Caco-2 (cell line): Measurements from ENCODE around the gene TESK2. TPM values are rescaled to one million over a fixed set of nuclear protein-coding genes. Genes with fewer than 3 reads are reported as not detected.

Source experiments
- BruUV-seq: library from RNA; stranded (reverse); fragments of 400-500 nt; replicated peaks from 2 replicates; lab custom pipeline; 2021; lab: Mats Ljungman, UMichigan
- CTCF ChIA-PET: fragments of 300-600 bp; sonication (Branson Sonifier 250); formaldehyde crosslinking; loops from one replicate; lab custom pipeline; 2022; ENCODE audit warnings: antibody characterized with exemption; lab: Charles Lee
- POLR2A ChIA-PET: fragments of 300-600 bp; sonication (Branson Sonifier 250); formaldehyde crosslinking; loops from one replicate; lab custom pipeline; 2022; ENCODE audit warnings: antibody characterized with exemption; lab: Charles Lee
- DNase-seq, 2 experiments: peaks; one replicate each; pipeline versions ENCODE4 v3.0.0 to v3.0.0-alpha.2; 2020 to 2022
- H3K27me3 ChIP-seq: replicated peaks from 2 replicates; pipeline ENCODE4 v1.6.0; 2011; ENCODE audit warnings: low read length; ENCODE audit not compliant: control insufficient read depth, insufficient read depth
- H3K36me3 ChIP-seq: 2 replicates; pipeline ENCODE4 v1.5.1; 2011; ENCODE audit warnings: low read length; ENCODE audit not compliant: control insufficient read depth, insufficient read depth
- H3K4me1 ChIP-seq: fragments of 250-450 bp; sonication (Bioruptor Pico); 2 replicates; pipeline ENCODE4 v1.5.1; 2020; ENCODE audit warnings: mild to moderate bottlenecking
- H3K4me3 ChIP-seq: 2 replicates; pipeline ENCODE4 v1.5.1; 2011; ENCODE audit warnings: low read depth, mild to moderate bottlenecking, control low read depth, low read length
- H3K9me3 ChIP-seq: fragments of 250-450 bp; sonication (Bioruptor Pico); 2 replicates; pipeline ENCODE4 v1.5.1; 2020; ENCODE audit warnings: mild to moderate bottlenecking, moderate library complexity
- H3K27ac Mint-ChIP-seq: one replicate; pipeline ENCODE4 v1.8.0; 2022; ENCODE audit warnings: mixed read lengths; ENCODE audit not compliant: unreplicated experiment
- H3K27me3 Mint-ChIP-seq: one replicate; pipeline ENCODE4 v1.8.0; 2022; ENCODE audit warnings: mixed read lengths; ENCODE audit not compliant: insufficient read depth, unreplicated experiment
- H3K36me3 Mint-ChIP-seq: one replicate; pipeline ENCODE4 v1.8.0; 2022; ENCODE audit warnings: mild to moderate bottlenecking, mixed read lengths; ENCODE audit not compliant: insufficient read depth, unreplicated experiment
- H3K4me1 Mint-ChIP-seq: one replicate; pipeline ENCODE4 v1.8.0; 2022; ENCODE audit warnings: low read depth, mixed read lengths; ENCODE audit not compliant: unreplicated experiment
- H3K4me3 Mint-ChIP-seq: one replicate; pipeline ENCODE4 v1.8.0; 2022; ENCODE audit warnings: mild to moderate bottlenecking, moderate library complexity, mixed read lengths; ENCODE audit not compliant: unreplicated experiment
- H3K9me3 Mint-ChIP-seq: one replicate; pipeline ENCODE4 v1.8.0; 2022; ENCODE audit warnings: mixed read lengths; ENCODE audit not compliant: unreplicated experiment
- CTCF ChIP-seq, 2 experiments: fragments of 200-600 bp in 1 of 2; IDR thresholded peaks; 1 replicate in 1 of 2; 2 replicates in 1 of 2; pipeline versions ENCODE4 v1.5.1 to v1.8.0; 2011 to 2022; ENCODE audit warnings: antibody characterized with exemption in 1 of 2, control low read depth in 1 of 2, inconsistent platforms in 1 of 2, low read depth in 1 of 2, low read length in 1 of 2, mild to moderate bottlenecking in 1 of 2, moderate library complexity in 1 of 2; ENCODE audit not compliant: insufficient read depth in 1 of 2, severe bottlenecking in 1 of 2, unreplicated experiment in 1 of 2
- intact Hi-C: fragments of 100-400 bp; cut with micrococcal nuclease; formaldehyde crosslinking; loops from one replicate; pipeline ENCODE4 v1.10.0; 2022; ENCODE audit not compliant: unreplicated experiment
- total RNA-seq: library from RNA; stranded (reverse); gene quantifications from 2 replicates; pipeline ENCODE4 v1.2.3, GENCODE V29; 2022

TESK2 gene
- total RNA-seq, 1 experiment from 2014 or later: 14.7 TPM

DNA sequence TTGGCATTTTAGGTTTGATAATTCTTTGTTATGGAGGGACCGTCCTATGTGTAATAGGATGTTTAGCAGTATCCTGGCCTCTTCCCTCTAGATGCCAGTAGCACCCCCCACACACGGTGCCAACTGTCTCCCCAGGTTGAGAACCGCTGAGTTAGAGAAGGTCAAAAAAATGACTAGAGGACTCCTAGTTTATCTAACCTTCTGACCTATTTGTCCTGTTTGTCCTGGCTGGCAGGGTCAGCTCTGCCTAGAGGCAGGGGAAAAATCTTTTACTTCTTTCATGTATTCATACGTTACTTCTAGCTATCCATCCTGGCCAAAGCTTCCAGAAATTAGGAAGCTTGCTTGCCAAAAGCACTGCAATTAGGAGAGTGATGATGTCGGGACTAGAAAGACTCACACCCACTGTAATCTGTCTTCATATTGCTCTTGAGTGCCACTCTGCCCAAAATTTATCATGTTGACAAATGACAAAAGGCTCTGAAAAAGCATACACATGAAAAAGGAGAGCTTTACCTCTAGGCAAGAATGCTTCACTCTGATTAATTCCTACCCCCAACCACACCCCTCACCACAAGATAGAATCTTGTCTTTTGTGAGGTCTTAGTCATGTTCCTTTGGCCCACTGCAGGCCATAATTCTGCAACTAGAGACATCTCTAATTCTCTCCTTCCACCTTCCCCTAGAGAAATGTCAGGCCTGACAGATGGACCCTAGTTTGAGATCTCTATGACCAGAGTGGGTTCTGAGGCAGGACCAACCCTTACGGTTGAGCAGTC is 45.2 kb upstream of the TESK2 start:
- ChIA-PET POLR2A (interaction anchor here (1.4 kb wide), 1 partner anchor 15 kb away, joined by 3 read pairs; the partner anchor contains the start of gene PRDX1), CTCF (no interaction called here)
- H3K4me3 ChIP-seq: no peak overlapping the region
- no peaks in the 10 kb centered on the region for H3K9me3 Mint-ChIP-seq
- no peak for TF ChIP-seq CTCF (IDR thresholded peaks at IDR 0.05; ENCODE audit: insufficient read depth in 1 of 2, low read depth in 1 of 2, low read length in 1 of 2, severe bottlenecking in 1 of 2, unreplicated experiment in 1 of 2)
- H3K27ac Mint-ChIP-seq: no peak overlapping the region
- H3K27me3 Mint-ChIP-seq: no peaks in the 10 kb centered on the region
- no peaks in the 10 kb centered on the region for H3K9me3 ChIP-seq
- no peaks in the 10 kb centered on the region for H3K27me3 ChIP-seq
- no peaks in the 10 kb centered on the region for H3K36me3 Mint-ChIP-seq
- no TSS peak for BruUV-seq
- intact Hi-C loops: no loop called here
- no peak for DNase-seq
- H3K4me1 Mint-ChIP-seq: no peaks in the 10 kb centered on the region
- no peak overlapping the region for H3K4me3 Mint-ChIP-seq
- no peaks in the 10 kb centered on the region for H3K4me1 ChIP-seq
- no peaks in the 10 kb centered on the region for H3K36me3 ChIP-seq

GRCh38 chr1:45531873-45532272 is 40.9 kb upstream of the TESK2 start:
- Histone ChIP-seq H3K4me3 (no peak overlapping the region), H3K36me3 (no peaks in the 10 kb centered on the region), H3K4me1 (no peaks in the 10 kb centered on the region), H3K27me3 (no peaks in the 10 kb centered on the region), H3K9me3 (no peaks in the 10 kb centered on the region)
- TF ChIP-seq CTCF (IDR thresholded peaks at IDR 0.05; ENCODE audit: insufficient read depth in 1 of 2, low read depth in 1 of 2, low read length in 1 of 2, severe bottlenecking in 1 of 2, unreplicated experiment in 1 of 2): no peak
- intact Hi-C loops: no loop called here
- peaks cover 1% of the 10 kb centered on the region for H3K4me1 Mint-ChIP-seq
- H3K9me3 Mint-ChIP-seq: no peaks in the 10 kb centered on the region
- H3K36me3 Mint-ChIP-seq: no peaks in the 10 kb centered on the region
- ChIA-PET POLR2A (no interaction called here), CTCF (no interaction called here)
- H3K27me3 Mint-ChIP-seq: no peaks in the 10 kb centered on the region
- BruUV-seq: no TSS peak
- DNase-seq: no peak
- no peak overlapping the region for H3K27ac Mint-ChIP-seq
- H3K4me3 Mint-ChIP-seq: no peak overlapping the region

DNA sequence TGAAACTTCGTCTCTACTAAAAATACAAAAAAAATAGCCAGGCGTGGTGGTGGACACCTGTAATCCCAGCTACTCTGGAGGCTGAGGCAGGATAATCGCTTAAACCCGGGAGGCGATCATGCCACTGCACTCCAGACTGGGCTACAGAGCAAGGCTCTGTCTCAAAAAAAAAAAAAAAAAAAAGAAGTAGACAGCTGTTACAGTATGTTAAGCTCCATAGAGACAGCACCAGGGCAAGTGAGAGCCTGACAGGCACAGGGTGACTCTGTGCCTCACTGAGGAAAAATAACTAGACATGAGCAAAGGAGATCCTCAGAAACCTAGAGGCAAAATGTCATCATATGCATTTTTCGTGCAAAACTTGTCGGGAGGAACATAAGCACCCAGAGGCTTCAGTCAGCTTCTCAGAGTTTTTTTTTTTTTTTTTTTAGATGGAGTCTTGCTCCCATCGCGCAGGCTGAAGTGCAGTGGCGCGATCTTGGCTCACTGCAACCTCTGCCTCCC is 39.7 kb upstream of the TESK2 start:
- POLR2A ChIA-PET: interaction anchor here (0.7 kb wide), 1 partner anchor 9 kb away, joined by 3 read pairs; the partner anchor contains the start of gene PRDX1
- Histone ChIP-seq H3K27me3 (no peaks in the 10 kb centered on the region), H3K4me1 (peaks cover 7% of the 10 kb centered on the region), H3K4me3 (no peak overlapping the region), H3K9me3 (no peaks in the 10 kb centered on the region), H3K36me3 (no peaks in the 10 kb centered on the region)
- intact Hi-C loops: no loop called here
- TF ChIP-seq CTCF (IDR thresholded peaks at IDR 0.05; ENCODE audit: insufficient read depth in 1 of 2, low read depth in 1 of 2, low read length in 1 of 2, severe bottlenecking in 1 of 2, unreplicated experiment in 1 of 2): no peak
- Mint-ChIP-seq H3K27me3 (no peaks in the 10 kb centered on the region), H3K4me1 (peaks cover 9% of the 10 kb centered on the region), H3K36me3 (no peaks in the 10 kb centered on the region), H3K9me3 (no peaks in the 10 kb centered on the region), H3K27ac (no peak overlapping the region), H3K4me3 (no peak overlapping the region)
- CTCF ChIA-PET: no interaction called here
- no peak for DNase-seq
- no TSS peak for BruUV-seq
